Endothelial cell (in vitro differentiated cells): Measurements from ENCODE around the gene HMCN2. TPM values are rescaled to one million over a fixed set of nuclear protein-coding genes. Genes with fewer than 3 reads are reported as not detected.
"Not testable (repeated sequence)": the region's sequence is repeated elsewhere in the genome, so short reads cannot be mapped to it uniquely, and the experiment has no call there.

Source experiments
- DNase-seq: peaks from one replicate; pipeline ENCODE4 v3.0.0; 2021; ENCODE audit warnings: low spot score
- H3K27ac Mint-ChIP-seq: one replicate; pipeline ENCODE4 v1.8.0; 2021; ENCODE audit warnings: mixed read lengths, inconsistent platforms; ENCODE audit not compliant: unreplicated experiment
- H3K27me3 Mint-ChIP-seq: one replicate; pipeline ENCODE4 v1.8.0; 2021; ENCODE audit warnings: mild to moderate bottlenecking, moderate library complexity, mixed read lengths, inconsistent platforms; ENCODE audit not compliant: unreplicated experiment
- H3K36me3 Mint-ChIP-seq: one replicate; pipeline ENCODE4 v1.8.0; 2021; ENCODE audit warnings: mild to moderate bottlenecking, low read depth, mixed read lengths, inconsistent platforms; ENCODE audit not compliant: unreplicated experiment
- H3K4me1 Mint-ChIP-seq: one replicate; pipeline ENCODE4 v1.8.0; 2021; ENCODE audit warnings: mild to moderate bottlenecking, mixed read lengths, inconsistent platforms; ENCODE audit not compliant: unreplicated experiment
- H3K4me3 Mint-ChIP-seq: one replicate; pipeline ENCODE4 v1.8.0; 2021; ENCODE audit warnings: mild to moderate bottlenecking, mixed read lengths, inconsistent platforms; ENCODE audit not compliant: unreplicated experiment
- H3K9me3 Mint-ChIP-seq: one replicate; pipeline ENCODE4 v1.8.0; 2021; ENCODE audit warnings: mixed read lengths, inconsistent platforms; ENCODE audit not compliant: unreplicated experiment
- total RNA-seq: library from RNA; stranded (reverse); fragmentation: NEBNext Ultra II Directional; extraction: Animal tissue kit (Norgen Biotek cat#: 25700); gene quantifications from one replicate; pipeline ENCODE4 v1.2.1, GENCODE V29; 2021; ENCODE audit not compliant: unreplicated experiment
- TF ChIP-seq, protein P1 (sequence below): fragments of 200-600 bp; sonication (generic); IDR thresholded peaks from one replicate; pipeline ENCODE4 v1.5.0; 2021; ENCODE audit warnings: antibody characterized with exemption; ENCODE audit not compliant: unreplicated experiment

HMCN2 gene
- total RNA-seq, 1 donor from 2014 or later, result 29.6 TPM

DNA sequence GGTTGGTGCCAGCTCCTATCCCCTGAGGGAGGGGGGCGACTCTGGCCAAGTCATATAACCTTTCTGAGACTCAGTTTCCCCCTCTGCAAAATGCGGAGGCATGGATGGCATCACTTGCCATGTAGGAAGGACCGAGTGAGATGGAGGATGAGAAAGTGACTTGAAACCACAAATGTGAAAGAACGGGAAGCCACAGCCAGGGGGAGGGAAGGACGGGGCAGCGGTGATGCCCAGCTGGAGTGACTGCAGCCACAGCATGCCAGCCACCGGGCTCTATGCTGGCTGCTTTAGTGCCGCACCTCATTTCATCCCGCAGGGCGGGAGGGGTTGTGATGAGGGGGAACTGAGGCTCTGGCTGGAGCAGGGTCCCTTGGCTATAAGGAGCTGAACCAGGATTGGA, 74.5 kb downstream of the HMCN2 start:
- H3K27ac Mint-ChIP-seq, result no peak overlapping the region
- peaks cover 5% of the 10 kb centered on the region for H3K27me3 Mint-ChIP-seq
- TF ChIP-seq, protein P1, sequence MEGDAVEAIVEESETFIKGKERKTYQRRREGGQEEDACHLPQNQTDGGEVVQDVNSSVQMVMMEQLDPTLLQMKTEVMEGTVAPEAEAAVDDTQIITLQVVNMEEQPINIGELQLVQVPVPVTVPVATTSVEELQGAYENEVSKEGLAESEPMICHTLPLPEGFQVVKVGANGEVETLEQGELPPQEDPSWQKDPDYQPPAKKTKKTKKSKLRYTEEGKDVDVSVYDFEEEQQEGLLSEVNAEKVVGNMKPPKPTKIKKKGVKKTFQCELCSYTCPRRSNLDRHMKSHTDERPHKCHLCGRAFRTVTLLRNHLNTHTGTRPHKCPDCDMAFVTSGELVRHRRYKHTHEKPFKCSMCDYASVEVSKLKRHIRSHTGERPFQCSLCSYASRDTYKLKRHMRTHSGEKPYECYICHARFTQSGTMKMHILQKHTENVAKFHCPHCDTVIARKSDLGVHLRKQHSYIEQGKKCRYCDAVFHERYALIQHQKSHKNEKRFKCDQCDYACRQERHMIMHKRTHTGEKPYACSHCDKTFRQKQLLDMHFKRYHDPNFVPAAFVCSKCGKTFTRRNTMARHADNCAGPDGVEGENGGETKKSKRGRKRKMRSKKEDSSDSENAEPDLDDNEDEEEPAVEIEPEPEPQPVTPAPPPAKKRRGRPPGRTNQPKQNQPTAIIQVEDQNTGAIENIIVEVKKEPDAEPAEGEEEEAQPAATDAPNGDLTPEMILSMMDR, result no peak
- H3K9me3 Mint-ChIP-seq, result no peaks in the 10 kb centered on the region
- DNase-seq, result no peak
- peaks cover 3% of the 10 kb centered on the region for H3K36me3 Mint-ChIP-seq
- H3K4me1 Mint-ChIP-seq, result no peaks in the 10 kb centered on the region
- H3K4me3 Mint-ChIP-seq, result no peak overlapping the region

DNA sequence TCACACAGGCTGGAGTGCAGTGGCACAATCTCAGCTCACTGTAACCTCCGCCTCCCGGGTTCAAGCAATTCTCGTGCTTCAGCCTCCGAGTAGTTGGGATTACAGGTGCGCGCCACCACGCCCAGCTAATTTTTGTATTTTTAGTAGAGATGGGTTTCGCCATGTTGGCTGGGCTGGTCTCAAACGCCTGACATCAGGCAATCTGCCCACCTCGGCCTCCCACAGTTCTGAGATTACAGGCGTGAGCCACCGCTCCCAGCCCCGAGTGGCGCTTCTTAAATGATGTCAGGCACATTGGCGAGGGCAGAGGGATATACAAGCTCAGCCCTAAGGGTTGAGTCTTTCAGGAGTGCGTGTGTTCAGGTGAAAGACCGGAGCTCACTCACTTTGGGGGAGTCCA, 75.0 kb downstream of the HMCN2 start:
- not testable (repeated sequence) for H3K4me1 Mint-ChIP-seq, DNase-seq, H3K27ac Mint-ChIP-seq, H3K27me3 Mint-ChIP-seq, H3K9me3 Mint-ChIP-seq, H3K4me3 Mint-ChIP-seq, H3K36me3 Mint-ChIP-seq

DNA sequence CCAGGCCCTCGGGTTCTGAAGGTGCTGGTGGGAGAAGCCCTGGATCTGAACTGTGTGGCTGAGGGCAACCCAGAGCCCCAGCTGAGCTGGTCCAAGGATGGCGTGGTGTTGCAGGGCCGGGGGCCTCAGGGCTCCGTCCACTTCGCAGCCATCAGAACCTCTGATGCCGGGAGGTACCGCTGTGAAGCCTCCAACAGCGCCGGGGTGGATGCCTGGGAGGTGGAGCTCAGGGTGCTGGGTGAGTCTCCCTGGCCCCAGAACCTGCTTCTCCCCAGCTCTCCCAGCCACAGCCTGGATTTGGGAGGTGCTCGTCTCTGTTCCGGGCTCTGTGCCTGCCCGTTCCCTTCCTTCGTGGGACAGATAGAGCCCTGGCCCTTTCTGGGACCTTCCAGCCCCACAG, 75.6 kb downstream of the HMCN2 start:
- no peak for DNase-seq
- Mint-ChIP-seq H3K27me3 (peaks cover 3% of the 10 kb centered on the region), H3K27ac (no peak overlapping the region), H3K4me3 (no peak overlapping the region), H3K36me3 (no peaks in the 10 kb centered on the region), H3K9me3 (no peaks in the 10 kb centered on the region), H3K4me1 (no peaks in the 10 kb centered on the region)
- TF ChIP-seq, protein P1, result no peak

GRCh38 chr9:130341839-130342713, 76.5 kb downstream of the HMCN2 start:
- Mint-ChIP-seq H3K4me3 (no peak overlapping the region), H3K4me1 (no peaks in the 10 kb centered on the region), H3K27ac (no peak overlapping the region), H3K27me3 (peaks cover 5% of the 10 kb centered on the region), H3K36me3 (no peaks in the 10 kb centered on the region), H3K9me3 (no peaks in the 10 kb centered on the region)
- TF ChIP-seq, protein P1, result no peak
- DNase-seq, result no peak

- Mint-ChIP-seq H3K36me3 (no peaks in the 10 kb centered on the region), H3K27ac (no peak overlapping the region), H3K27me3 (peaks cover 5% of the 10 kb centered on the region), H3K4me3 (no peak overlapping the region), H3K9me3 (no peaks in the 10 kb centered on the region), H3K4me1 (no peaks in the 10 kb centered on the region)
- DNase-seq, result no peak
- TF ChIP-seq, protein P1, result no peak
Measured at GRCh38 chr9:130342714-130343085, 77.1 kb downstream of the HMCN2 start.
